Stimulated activated naive CD8-positive, alpha-beta T cell treated with anti-CD3 and anti-CD28 coated beads, Interleukin-15, amount 100 ng/mL, for 72 hours (primary cell): ENCODE measurements around the gene CCDC88C.
"Not testable (repeated sequence)": the region's sequence is repeated elsewhere in the genome, so short reads cannot be mapped to it uniquely, and the experiment has no call there.

Experiments used
- ATAC-seq: fragments of 150-1000 bp; cut with Tn5 transposase; 2 replicates; pipeline ENCODE4 v1.10.0; 2021; ENCODE audit warnings: mild to moderate bottlenecking, moderate library complexity
- DNase-seq, 2 donors: peaks; one replicate each; pipeline ENCODE4 v3.0.0; 2021 to 2022
- H3K27ac Mint-ChIP-seq, 2 donors: one replicate each; pipeline ENCODE4 v1.8.0; 2022; ENCODE audit warnings: mild to moderate bottlenecking in 2 of 2, mixed read lengths in 2 of 2, moderate library complexity in 2 of 2
- H3K27me3 Mint-ChIP-seq: one replicate; pipeline ENCODE4 v1.8.0; 2022; ENCODE audit warnings: mixed read lengths
- H3K4me1 Mint-ChIP-seq: one replicate; pipeline ENCODE4 v1.8.0; 2022; ENCODE audit warnings: mild to moderate bottlenecking, mixed read lengths
- H3K4me3 Mint-ChIP-seq, 2 donors: one replicate each; pipeline ENCODE4 v1.8.0; 2022; ENCODE audit warnings: mild to moderate bottlenecking in 2 of 2, mixed read lengths in 2 of 2, moderate library complexity in 1 of 2
- H3K9me3 Mint-ChIP-seq, 2 donors: one replicate each; pipeline ENCODE4 v1.8.0; 2022; ENCODE audit warnings: mixed read lengths in 2 of 2

CCDC88C gene

DNA sequence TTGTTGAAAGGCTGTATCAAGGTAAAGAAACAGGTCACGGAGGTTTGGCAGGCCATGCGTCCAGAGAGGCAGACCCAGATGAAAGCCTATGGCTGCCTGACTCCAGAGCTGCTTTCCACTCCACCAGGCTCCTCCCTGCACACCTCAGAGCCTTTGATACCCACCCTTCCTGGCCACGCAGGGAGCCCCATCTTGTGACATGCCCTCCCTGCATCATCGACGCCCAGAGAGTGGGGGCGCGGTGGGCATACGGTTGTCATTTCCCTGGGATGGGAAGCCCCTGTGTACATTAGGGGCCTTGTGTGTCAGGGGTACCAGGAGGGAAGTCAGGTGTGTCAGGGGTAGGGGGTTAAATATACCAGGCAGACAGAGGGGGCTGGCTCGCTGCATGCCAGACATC lies 142.8 kb downstream of the CCDC88C start:
- H3K27ac Mint-ChIP-seq, result peak overlapping the region; percentile 72 to 84
- peaks cover 8% of the 10 kb centered on the region for H3K4me1 Mint-ChIP-seq
- no peak for DNase-seq
- no peaks in the 10 kb centered on the region for H3K27me3 Mint-ChIP-seq
- H3K9me3 Mint-ChIP-seq, result no peaks in the 10 kb centered on the region
- no peak for ATAC-seq
- no peak overlapping the region for H3K4me3 Mint-ChIP-seq

DNA sequence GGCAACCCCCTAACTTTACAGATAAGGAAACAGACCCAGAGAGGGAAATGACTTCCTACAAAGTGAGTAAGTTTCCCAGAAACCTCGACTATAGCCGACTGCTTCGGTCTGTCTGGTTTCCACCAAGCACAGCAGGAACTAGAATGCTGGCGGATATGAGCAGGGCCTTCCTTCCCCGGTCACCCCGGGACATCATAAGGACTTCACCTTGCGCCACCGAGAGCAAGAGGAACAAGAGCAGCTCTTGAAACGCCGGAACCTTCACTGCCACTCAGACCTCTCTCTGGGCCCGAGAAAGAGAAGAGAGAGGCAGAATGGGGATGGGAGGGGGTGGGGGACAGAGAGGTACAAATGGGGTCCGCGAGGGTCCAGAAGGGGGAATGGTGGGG lies 143.7 kb downstream of the CCDC88C start:
- DNase-seq (no peak), ATAC-seq (no peak)
- Mint-ChIP-seq H3K4me3 (no peak overlapping the region), H3K27ac (peak overlapping the region in 1 of 2 donors; percentile 71), H3K9me3 (no peaks in the 10 kb centered on the region), H3K4me1 (peaks cover 8% of the 10 kb centered on the region), H3K27me3 (no peaks in the 10 kb centered on the region)

DNA sequence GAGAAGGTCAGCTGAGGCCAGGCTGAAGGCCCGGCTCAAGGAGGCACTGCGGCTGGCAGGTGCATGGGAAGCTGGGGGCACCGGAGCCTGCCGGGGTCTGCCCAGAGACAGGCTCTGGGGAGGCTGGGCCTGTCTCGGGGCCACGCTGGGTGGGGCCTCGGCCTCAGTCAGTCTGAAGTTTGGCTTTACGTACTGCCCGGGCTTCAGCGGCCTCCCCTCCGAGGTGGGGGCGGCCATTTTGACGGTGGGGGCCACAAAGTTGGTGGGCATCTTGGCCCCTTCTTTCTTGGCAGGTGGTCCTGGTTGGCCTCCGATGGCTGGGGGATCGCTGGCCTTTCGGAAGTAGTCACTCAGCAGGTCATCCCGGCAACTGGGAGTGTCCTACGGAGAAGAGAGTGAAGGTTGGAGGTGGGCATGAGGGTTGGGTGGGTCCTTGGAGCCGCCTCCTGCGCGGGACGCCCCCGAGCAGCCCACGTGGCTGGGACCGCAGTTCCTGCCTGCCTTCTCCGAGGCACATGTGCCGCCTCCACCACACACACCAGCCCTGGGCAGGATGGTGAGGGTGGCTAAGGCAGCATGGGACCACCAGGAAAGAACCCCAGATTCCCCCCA lies 144.2 kb downstream of the CCDC88C start:
- DNase-seq, result no peak
- no peak for ATAC-seq
- H3K27ac Mint-ChIP-seq, result peak overlapping the region in 1 of 2 donors; percentile 71
- no peaks in the 10 kb centered on the region for H3K27me3 Mint-ChIP-seq
- peaks cover 8% of the 10 kb centered on the region for H3K4me1 Mint-ChIP-seq
- H3K9me3 Mint-ChIP-seq, result no peaks in the 10 kb centered on the region
- no peak overlapping the region for H3K4me3 Mint-ChIP-seq

DNA sequence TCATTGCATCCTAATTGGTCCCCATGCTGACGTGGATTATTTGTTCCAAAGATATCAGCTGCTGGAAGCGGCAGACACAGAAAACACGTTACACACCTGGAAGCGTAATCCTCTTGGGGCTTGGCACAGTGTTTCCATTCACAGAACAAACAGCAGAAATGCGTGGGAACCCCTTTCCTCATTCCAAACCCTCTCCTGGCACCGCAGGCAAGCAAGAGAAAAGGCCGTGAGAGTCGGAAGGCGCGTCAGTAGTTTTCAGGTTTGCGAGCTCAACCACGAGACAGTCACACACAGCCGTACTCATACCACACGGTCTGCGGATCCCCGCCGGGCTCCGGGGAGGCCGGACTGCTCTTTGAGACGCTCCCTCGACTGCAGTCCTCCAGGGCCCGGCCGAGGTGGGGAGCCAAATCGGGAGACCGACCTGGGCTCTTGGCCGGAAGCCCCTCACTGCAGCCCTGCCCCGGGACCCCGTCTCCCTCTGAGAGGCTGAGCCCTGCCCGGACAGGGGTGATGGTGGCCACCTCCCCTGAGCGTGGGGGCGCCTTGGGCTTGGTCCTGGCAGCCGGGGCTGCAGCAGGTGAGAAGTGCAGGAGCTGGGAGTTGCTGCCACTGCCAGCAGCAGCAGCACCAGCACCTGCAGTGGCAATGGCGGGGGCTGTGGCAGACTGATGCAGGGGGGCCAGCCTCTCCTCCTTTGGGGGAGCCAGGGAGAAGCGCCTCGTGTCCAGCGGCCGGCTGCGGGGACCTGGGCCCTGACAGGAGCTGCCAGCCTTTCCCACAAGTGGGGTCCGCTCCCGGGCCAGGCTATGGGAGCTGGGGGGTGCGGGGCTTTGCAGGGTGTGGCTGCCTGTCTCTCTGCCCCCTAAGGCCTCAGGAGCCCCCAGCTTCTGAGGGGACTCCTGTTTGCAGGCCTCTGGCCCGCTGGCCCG lies 145.0 kb downstream of the CCDC88C start:
- no peak for ATAC-seq
- DNase-seq, result no peak
- no peaks in the 10 kb centered on the region for H3K27me3 Mint-ChIP-seq
- H3K4me1 Mint-ChIP-seq, result peaks cover 14% of the 10 kb centered on the region
- H3K4me3 Mint-ChIP-seq, result no peak overlapping the region
- H3K27ac Mint-ChIP-seq, result no peak overlapping the region
- no peaks in the 10 kb centered on the region for H3K9me3 Mint-ChIP-seq

DNA sequence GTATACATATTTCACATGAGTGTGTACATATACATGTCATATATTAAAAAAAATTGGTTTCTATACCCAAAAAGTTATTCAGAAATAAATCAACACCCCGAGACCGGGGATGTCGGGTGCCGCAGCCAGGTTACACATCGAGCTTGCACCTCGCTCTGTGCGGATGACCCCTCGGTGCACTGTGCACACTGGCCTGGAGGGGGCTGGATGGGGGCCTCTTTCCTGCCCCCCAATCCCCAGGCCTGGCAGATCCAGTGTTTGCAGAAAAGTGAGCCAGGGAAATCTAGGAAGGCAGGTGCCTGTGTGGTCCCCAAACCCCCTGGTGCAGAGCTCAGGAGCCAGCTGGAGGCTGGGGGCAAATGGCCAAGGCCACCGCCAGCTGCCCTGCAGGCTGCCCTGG lies 146.0 kb downstream of the CCDC88C start:
- peaks cover 19% of the 10 kb centered on the region for H3K4me1 Mint-ChIP-seq
- ATAC-seq, result no peak
- H3K4me3 Mint-ChIP-seq, result no peak overlapping the region
- no peaks in the 10 kb centered on the region for H3K9me3 Mint-ChIP-seq
- H3K27me3 Mint-ChIP-seq, result no peaks in the 10 kb centered on the region
- peak overlapping the region; percentile 46 to 92 for H3K27ac Mint-ChIP-seq
- no peak for DNase-seq

DNA sequence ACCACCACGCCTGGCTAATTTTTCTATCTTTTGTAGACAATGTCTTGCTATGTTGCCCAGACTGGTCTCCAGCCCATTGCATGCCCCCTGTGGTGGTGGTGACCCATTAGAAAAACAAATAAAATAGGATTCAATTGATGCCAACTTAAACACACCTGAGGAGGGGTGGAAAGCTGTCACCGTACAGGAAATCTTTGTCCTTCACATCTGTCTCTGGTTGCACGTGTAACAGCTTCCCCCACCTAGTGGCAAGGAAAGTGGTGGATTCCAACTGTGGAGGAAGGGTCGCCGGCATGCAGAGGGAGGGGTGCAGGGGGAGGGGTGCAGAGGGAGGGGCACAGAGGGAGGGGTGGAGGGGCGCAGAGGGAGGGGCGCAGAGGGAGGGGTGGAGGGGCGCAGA lies 147.0 kb downstream of the CCDC88C start:
- H3K27ac Mint-ChIP-seq, result peak overlapping the region in 1 of 2 donors; percentile 39

DNA sequence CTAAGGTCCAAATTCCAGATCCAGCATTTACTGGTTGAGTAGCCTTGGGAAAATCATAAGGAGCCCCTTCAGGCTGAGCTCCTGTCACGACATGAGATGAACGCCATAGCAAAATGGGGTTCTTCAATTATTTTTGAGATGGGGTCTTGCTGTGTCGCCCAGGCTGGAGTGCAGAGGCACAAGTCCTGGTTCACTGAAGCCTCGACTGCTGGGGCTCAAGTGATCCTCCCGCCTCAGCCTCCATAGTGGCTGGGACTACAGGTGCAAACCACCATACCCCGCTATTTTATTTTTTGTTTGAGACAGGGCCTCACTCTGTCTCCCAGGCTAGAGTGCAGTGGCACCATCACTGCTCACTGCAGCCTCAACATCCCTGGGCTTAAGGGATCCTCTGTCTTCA lies 147.4 kb downstream of the CCDC88C start:
- peaks cover 29% of the 10 kb centered on the region for H3K4me1 Mint-ChIP-seq
- no peak overlapping the region for H3K27ac Mint-ChIP-seq
- no peak overlapping the region for H3K4me3 Mint-ChIP-seq
- ATAC-seq (no peak), DNase-seq (no peak)
- no peaks in the 10 kb centered on the region for H3K27me3 Mint-ChIP-seq
- no peaks in the 10 kb centered on the region for H3K9me3 Mint-ChIP-seq

More for the DNA sequence above, 147.0 kb downstream of the CCDC88C start:
- no peaks in the 10 kb centered on the region for H3K27me3 Mint-ChIP-seq
- DNase-seq (no peak), ATAC-seq (no peak)
- H3K4me1 Mint-ChIP-seq, result peaks cover 25% of the 10 kb centered on the region
- H3K9me3 Mint-ChIP-seq, result no peaks in the 10 kb centered on the region
- no peak overlapping the region for H3K4me3 Mint-ChIP-seq

DNA sequence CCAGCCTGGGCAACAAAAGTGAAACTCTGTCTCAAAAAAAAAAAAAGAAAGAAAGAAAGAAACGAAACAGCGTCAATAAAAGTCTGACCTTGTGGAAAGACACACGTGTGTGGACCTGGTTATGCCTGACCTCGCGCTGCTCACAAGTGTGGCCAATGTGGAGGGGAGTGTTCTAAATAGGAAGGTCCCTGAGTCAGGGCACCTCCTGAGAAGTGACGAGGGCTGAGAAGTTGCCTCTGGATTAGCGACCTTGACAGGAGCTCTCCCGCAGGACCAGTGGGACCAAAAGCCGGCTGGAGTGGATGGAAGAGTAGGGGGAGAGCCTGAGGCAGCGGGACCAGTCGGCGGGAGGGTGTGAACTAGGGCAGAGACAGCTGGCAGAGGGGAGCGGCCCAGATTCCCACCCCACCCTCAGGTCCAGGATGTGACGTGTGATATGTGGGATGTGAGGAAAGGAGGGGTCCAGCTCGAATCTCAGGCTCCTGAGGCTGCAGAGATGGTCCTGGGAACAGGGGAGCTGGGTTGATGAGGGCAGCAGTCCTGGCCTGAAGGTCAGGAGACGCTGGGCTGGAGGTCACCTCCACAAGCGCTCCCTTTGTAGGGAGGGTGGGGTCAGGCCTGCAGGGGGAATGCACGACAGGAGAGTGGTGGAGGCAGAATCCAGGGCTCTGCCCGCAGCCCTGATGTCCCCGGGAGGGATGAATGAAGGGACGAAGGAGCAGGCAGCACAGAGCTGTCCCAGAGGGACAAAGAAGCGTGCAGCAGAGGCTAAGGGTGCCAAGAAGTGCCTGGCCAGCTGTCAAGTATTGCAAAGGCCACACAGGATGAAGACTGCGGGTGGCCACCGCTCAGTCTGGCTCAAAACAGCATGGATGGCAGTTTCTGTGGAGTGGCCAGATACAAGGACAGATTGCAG lies 148.3 kb downstream of the CCDC88C start:
- Mint-ChIP-seq H3K27ac (peak overlapping the region in 1 of 2 donors; percentile 85), H3K4me3 (no peak overlapping the region)
- no peak for DNase-seq

DNA sequence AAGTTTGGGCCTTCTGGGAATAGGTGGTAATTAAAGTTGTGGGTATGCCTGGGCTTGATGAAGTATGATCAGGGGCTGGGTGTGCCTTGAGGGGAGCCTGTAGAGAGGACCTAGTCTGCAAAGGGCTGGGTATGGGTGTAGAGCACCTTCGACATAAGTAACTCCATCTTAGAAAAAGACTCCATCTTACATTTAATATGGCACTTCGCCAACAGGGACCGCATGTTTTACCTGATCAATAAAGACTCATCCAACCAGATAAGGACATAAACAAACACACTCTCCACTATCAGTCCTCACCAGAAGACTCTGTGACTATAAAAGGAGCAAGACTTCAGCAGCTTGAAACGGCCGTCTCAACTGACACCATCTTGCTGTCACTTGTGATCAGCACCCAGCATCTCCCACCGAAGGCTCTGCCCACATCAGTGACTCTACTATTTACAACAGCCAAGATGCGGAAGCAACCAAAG lies 149.6 kb downstream of the CCDC88C start:
- DNase-seq (no peak), ATAC-seq (no peak)
- Mint-ChIP-seq H3K27ac (peak overlapping the region in 1 of 2 donors; percentile 38), H3K9me3 (no peaks in the 10 kb centered on the region), H3K4me3 (no peak overlapping the region), H3K4me1 (peaks cover 49% of the 10 kb centered on the region), H3K27me3 (no peaks in the 10 kb centered on the region)

More for the DNA sequence above, 148.3 kb downstream of the CCDC88C start:
- ATAC-seq, result no peak
- peaks cover 37% of the 10 kb centered on the region for H3K4me1 Mint-ChIP-seq
- H3K27me3 Mint-ChIP-seq, result no peaks in the 10 kb centered on the region
- H3K9me3 Mint-ChIP-seq, result no peaks in the 10 kb centered on the region

DNA sequence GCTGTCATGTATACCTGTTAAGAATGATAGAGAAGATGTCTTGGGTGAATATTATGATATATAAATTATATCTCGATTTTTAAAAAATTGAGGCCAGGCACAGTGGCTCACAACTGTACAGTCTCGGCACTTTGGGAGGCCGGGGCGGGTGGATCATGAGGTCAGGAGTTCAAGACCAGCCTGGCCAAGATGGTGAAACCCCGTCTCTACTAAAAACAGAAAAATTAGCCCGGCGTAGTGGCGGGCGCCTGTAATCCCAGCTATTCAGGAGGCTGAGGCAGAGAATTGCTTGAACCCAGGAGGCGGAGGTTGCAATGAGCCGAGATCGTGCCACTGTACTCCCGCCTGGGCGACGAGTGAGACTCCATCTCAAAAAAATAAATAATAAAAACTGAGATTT lies 151.3 kb downstream of the CCDC88C start:
- not testable (repeated sequence) for ATAC-seq, H3K9me3 Mint-ChIP-seq, DNase-seq, H3K27ac Mint-ChIP-seq, H3K27me3 Mint-ChIP-seq, H3K4me3 Mint-ChIP-seq
- H3K4me1 Mint-ChIP-seq, result peaks cover 59% of the 10 kb centered on the region

DNA sequence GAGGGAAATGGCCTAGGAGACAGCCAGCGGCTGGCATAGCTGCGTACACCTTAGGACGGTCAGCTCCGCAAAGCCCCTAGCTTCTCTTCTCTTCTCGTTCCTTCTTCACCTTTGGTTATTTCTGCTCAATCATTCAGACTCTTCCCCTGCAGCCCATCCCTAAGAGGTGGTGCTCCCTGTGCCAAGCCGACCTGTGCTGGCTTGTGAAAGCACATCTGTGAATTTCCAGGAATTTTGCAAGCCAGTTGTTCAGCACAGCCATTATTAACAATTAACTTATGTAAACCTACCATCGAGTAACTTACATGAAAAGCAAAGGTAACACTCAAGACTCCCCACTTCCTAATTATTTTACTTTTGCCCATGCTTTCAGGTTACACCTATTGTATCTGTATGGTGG lies 152.2 kb downstream of the CCDC88C start:
- peaks cover 0 to 4% of the 10 kb centered on the region in 2 donors for H3K9me3 Mint-ChIP-seq
- H3K4me1 Mint-ChIP-seq, result peaks cover 67% of the 10 kb centered on the region
- no peaks in the 10 kb centered on the region for H3K27me3 Mint-ChIP-seq
- peak overlapping the region; percentile 30 to 77 for H3K4me3 Mint-ChIP-seq
- H3K27ac Mint-ChIP-seq, result no peak overlapping the region
- DNase-seq, result no peak
- no peak for ATAC-seq

DNA sequence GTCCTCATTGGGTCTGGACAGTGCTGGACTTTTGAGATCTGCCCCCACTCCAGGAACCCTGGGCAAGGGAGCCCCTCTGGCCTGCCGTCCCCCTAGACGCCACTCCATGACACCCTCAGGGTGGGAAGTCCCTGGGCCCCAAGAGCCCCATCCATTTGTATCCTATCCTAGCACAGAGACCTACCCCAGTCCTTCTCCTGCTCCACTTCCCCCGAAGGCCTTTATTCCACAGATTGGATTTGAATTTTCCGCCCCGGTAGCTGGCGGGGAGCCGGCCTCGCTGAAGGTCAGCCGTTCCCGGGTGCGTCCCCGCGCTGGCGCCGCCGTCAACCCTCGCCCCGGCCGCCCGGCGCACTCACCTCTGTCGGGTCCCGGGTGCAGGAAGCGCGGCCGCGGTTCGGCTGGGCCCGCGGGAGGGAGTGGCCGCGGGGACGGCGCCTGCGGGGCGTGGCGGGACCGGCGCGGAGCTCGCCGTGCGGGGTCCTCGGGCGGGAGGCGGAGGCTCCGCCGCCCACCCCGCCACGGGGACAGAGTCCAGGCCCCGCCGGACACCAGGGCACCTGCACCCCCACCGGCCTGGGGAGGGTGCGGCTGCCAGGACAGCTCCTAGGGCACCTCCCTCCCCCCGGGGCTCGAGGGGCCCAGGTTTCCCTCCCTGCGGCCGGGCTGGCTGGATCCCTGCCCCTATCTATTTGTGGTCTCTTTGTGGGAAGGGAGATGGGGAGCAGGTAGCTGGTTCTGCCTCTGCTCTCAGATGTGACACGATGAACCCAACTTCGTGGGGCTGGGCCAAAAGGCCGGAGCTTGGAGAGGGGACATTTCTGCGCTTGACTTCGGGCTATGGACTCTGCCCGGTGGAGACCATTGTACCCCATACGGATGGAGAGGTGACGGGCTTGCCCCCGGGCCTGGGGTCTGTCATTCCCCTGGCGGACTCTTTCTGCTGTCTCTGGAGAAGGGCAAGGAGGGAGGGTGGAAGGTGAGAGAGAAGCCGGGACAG lies 153.2 kb downstream of the CCDC88C start:
- Mint-ChIP-seq H3K9me3 (peaks cover 0 to 4% of the 10 kb centered on the region in 2 donors), H3K27me3 (no peaks in the 10 kb centered on the region), H3K4me3 (peak overlapping the region; percentile 67 to 77), H3K27ac (peak overlapping the region in 1 of 2 donors; percentile 93), H3K4me1 (peaks cover 73% of the 10 kb centered on the region)
- ATAC-seq (peak; percentile 53), DNase-seq (peak in 1 of 2 donors; percentile 36)

DNA sequence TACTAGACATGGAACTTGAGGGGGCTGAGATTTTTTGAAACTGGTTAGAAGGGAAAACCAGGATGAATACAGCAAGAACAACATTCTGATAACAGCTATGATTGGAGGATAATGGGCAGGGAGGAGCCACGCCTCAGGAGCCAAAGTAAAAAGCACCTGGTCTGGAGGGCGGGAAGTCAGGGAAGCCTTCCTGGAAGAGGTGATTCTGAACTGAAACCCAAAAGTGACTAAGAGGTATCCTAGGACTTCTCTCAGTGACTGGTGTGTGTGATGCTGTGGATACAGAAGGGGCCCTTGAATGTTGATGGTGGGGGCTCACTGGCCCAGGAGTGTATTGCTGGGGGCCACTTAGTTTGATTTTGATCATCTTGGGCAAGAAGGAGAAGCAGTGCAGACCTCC lies 154.3 kb downstream of the CCDC88C start:
- ATAC-seq, result no peak
- Mint-ChIP-seq H3K27ac (peak overlapping the region; percentile 29 to 49), H3K9me3 (peaks cover 0 to 4% of the 10 kb centered on the region in 2 donors), H3K4me3 (peak overlapping the region; percentile 67 to 71), H3K4me1 (peaks cover 79% of the 10 kb centered on the region), H3K27me3 (no peaks in the 10 kb centered on the region)
- DNase-seq, result no peak

DNA sequence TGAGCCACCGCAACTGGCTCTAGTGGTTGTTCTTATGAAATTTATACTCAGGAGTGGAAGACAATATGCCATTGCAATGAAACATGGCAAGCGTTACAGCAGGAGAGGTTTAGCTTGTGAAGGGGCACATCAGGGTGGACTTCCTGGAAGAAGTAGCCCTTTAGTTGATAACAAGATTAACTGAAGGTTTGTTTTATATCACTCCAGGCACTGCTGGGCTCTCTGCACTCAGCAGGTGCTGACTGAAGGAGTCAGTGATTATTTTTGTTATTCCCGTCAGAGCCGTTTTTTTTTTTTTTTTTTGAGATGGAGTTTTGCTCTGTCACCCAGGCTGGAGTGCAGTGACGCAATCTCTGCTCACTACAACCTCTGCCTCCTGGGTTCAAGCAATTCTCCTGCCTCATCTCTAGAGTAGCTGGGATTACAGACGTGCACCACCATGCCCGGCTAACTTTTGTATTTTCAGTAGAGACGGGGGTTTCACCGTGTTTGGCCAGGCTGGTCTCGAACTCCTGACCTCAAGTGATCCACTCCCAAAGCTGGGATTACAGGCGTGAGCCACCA lies 155.6 kb downstream of the CCDC88C start:
- Mint-ChIP-seq H3K27ac (peak overlapping the region in 1 of 2 donors; percentile 2), H3K9me3 (peaks cover 0 to 4% of the 10 kb centered on the region in 2 donors), H3K4me3 (no peak overlapping the region), H3K4me1 (peaks cover 81% of the 10 kb centered on the region), H3K27me3 (no peaks in the 10 kb centered on the region)
- no peak for ATAC-seq
- no peak for DNase-seq
